ENCODE data around the gene TLE1. TPM values are rescaled to one million over a fixed set of nuclear protein-coding genes. Genes with fewer than 3 reads are reported as not detected.
A peak's percentile ranks its signal among the peaks of the same experiment; 100 is the strongest.

Gene TLE1
- total RNA-seq, 1 experiment from 2014 or later: 17.3 TPM

GRCh38 chr9:81737871-81738507 lies 48.6 kb upstream of the TLE1 start:
- peak overlapping the region; percentile 83 for H2AFZ ChIP-seq (ENCODE audit: low read depth, low read length, poor library complexity, severe bottlenecking)
- ChIA-PET POLR2A (interaction anchor here (0.9 to 1.3 kb wide), 3 partner anchors 10 to 49 kb away, joined by 3 to 4 read pairs (median 3); partner anchors contain the start of gene TLE1), CTCF (no interaction called here), RAD21 (ENCODE audit: low non-redundant PET in 1 of 2, low total read pairs in 2 of 2, uncharacterized antibody in 2 of 2, unreplicated experiment in 2 of 2) (no interaction called here)
- no peaks in the 10 kb centered on the region for H4K20me1 ChIP-seq (ENCODE audit: insufficient read depth)
- peak; percentile 91 for ATAC-seq
- intact Hi-C loops (cut with micrococcal nuclease): loop anchor here (1.0 kb wide), 1 partner anchor 49 kb away; the partner anchor contains the start of gene TLE1
- peak overlapping the region; percentile 51 for H3K27ac ChIP-seq (ENCODE audit: low read depth, low read length)
- no peaks in the 10 kb centered on the region for H3K27me3 ChIP-seq (ENCODE audit: insufficient read depth, low read length)
- H3K4me2 ChIP-seq (ENCODE audit: low read length): peak overlapping the region; percentile 48
- no peaks in the 10 kb centered on the region for H3K79me2 ChIP-seq (ENCODE audit: insufficient read depth, low read length)
- BruUV-seq (replicated peaks): TSS peak; percentile 95
- no peaks in the 10 kb centered on the region for H3K9me3 ChIP-seq (ENCODE audit: control insufficient read depth in 1 of 2, insufficient read depth in 1 of 2, low read depth in 1 of 2, low read length in 2 of 2)
- no peaks in the 10 kb centered on the region for H3K9me2 ChIP-seq (ENCODE audit: insufficient read depth)
- H3K4me1 ChIP-seq (ENCODE audit: control insufficient read depth in 1 of 2, insufficient read depth in 2 of 2, low read length in 2 of 2): peaks cover 8 to 22% of the 10 kb centered on the region in 2 experiments; a peak in 3 of 4 replicates
- peak overlapping the region; percentile 43 for H3K9ac ChIP-seq (ENCODE audit: low read length)
- no peaks in the 10 kb centered on the region for H3K36me3 ChIP-seq (ENCODE audit: control insufficient read depth in 1 of 2, insufficient read depth in 2 of 2, low read length in 2 of 2)
- DNase-seq (ENCODE audit: low read depth, low spot score): peak; percentile 89
- peak overlapping the region in 1 of 2 experiments; percentile 1; a peak in 1 of 4 replicates for H3K4me3 ChIP-seq (replicated peaks in 1 of 2; ENCODE audit: low read depth in 1 of 2, low read length in 2 of 2)
- TF ChIP-seq ZFX (IDR thresholded peaks at IDR 0.05): no peak
- TF ChIP-seq JUND (IDR thresholded peaks at IDR 0.05): peak; percentile 78
- peak; percentile 87 for TF ChIP-seq SP1 (IDR thresholded peaks at IDR 0.05; ENCODE audit: low read depth)
- no peak for TF ChIP-seq EZH2phosphoT487 (IDR thresholded peaks at IDR 0.05; ENCODE audit: borderline replicate concordance)
- TF ChIP-seq POLR2AphosphoS5 (IDR thresholded peaks at IDR 0.05; ENCODE audit: low read depth, low read length): peak; percentile 62
- no peak for TF ChIP-seq POLR2A (IDR thresholded peaks at IDR 0.05; ENCODE audit: borderline replicate concordance, extremely low read depth, insufficient read depth, insufficient read length)
- peak; percentile 36; the same call in 1 of the 2 replicates for TF ChIP-seq SRF (IDR thresholded peaks at IDR 0.05; ENCODE audit: low read depth)
- peak; percentile 32 for TF ChIP-seq CEBPB (IDR thresholded peaks at IDR 0.05; ENCODE audit: low read depth)
- TF ChIP-seq CTCF (IDR thresholded peaks at IDR 0.05 in 2 of 3, conservative IDR thresholded peaks at IDR 0.05 in 1 of 3; ENCODE audit: borderline replicate concordance in 1 of 3, insufficient read depth in 1 of 3, low read depth in 2 of 3, low read length in 2 of 3): no peak
- peak; percentile 30 for TF ChIP-seq RAD21 (IDR thresholded peaks at IDR 0.05; ENCODE audit: low read depth)
- TF ChIP-seq REST (IDR thresholded peaks at IDR 0.05; ENCODE audit: low read depth): no peak
- TF ChIP-seq ATF3 (IDR thresholded peaks at IDR 0.05): no peak
- peak; percentile 82 for TF ChIP-seq MAX (IDR thresholded peaks at IDR 0.05)
- TF ChIP-seq EZH2 (IDR thresholded peaks at IDR 0.05): no peak
- peak; percentile 75 for TF ChIP-seq ELF1 (IDR thresholded peaks at IDR 0.05; ENCODE audit: borderline replicate concordance, low read depth)
- TF ChIP-seq YY1 (IDR thresholded peaks at IDR 0.05; ENCODE audit: extremely low read depth, insufficient replicate concordance, low read depth, low read length): peak; percentile 32
- peak; percentile 47; the same call in 1 of the 2 replicates for TF ChIP-seq EGR1 (IDR thresholded peaks at IDR 0.05; ENCODE audit: low read depth)
- peak; percentile 57; the same call in 1 of the 2 replicates for TF ChIP-seq SIN3A (IDR thresholded peaks at IDR 0.05; ENCODE audit: low read depth)
- no peak for TF ChIP-seq ZBTB33 (IDR thresholded peaks at IDR 0.05; ENCODE audit: extremely low read depth, insufficient replicate concordance, low read length)
- peak; percentile 75; the same call in 1 of the 2 replicates for TF ChIP-seq CBX3 (IDR thresholded peaks at IDR 0.05; ENCODE audit: low read depth)

Measured in HCT116 (cell line).